Natural killer cell (primary cell): ENCODE results near the gene CCDC172. TPM values are rescaled to one million over a fixed set of nuclear protein-coding genes. Genes with fewer than 3 reads are reported as not detected.

ENCODE experiments used
- ATAC-seq, 3 donors: fragments of 150-1000 bp in 2 of 3; fragments of 200-7000 bp in 1 of 3; cut with Tn5 transposase; 1 replicate in 1 of 3; 2 replicates in 2 of 3; pipeline ENCODE4 v1.10.0; 2021; ENCODE audit warnings: mild to moderate bottlenecking in 2 of 3, moderate library complexity in 2 of 3
- DNase-seq, 2 donors: peaks; one replicate each; pipeline versions ENCODE4 v3.0.0 to v3.0.0-alpha.2; 2013 to 2021; ENCODE audit warnings: mixed read lengths in 1 of 2
- H3K27ac ChIP-seq: one replicate; pipeline ENCODE4 v1.5.1; 2013; ENCODE audit warnings: mild to moderate bottlenecking, low read length
- H3K27me3 ChIP-seq: one replicate; pipeline ENCODE4 v1.6.1; 2013; ENCODE audit warnings: low read length; ENCODE audit not compliant: control insufficient read depth, insufficient read depth
- H3K36me3 ChIP-seq: one replicate; pipeline ENCODE4 v1.6.1; 2013; ENCODE audit warnings: low read length; ENCODE audit not compliant: control insufficient read depth, insufficient read depth
- H3K4me1 ChIP-seq: one replicate; pipeline ENCODE4 v1.6.1; 2013; ENCODE audit warnings: low read length; ENCODE audit not compliant: control insufficient read depth, insufficient read depth
- H3K4me3 ChIP-seq: one replicate; pipeline ENCODE4 v1.5.1; 2013; ENCODE audit warnings: low read length
- H3K9me3 ChIP-seq: one replicate; pipeline ENCODE4 v1.6.1; 2013; ENCODE audit warnings: low read length; ENCODE audit not compliant: control insufficient read depth, insufficient read depth
- H3K27ac Mint-ChIP-seq, 2 donors: one replicate each; pipeline ENCODE4 v1.8.0; 2022; ENCODE audit warnings: mild to moderate bottlenecking in 2 of 2, mixed read lengths in 2 of 2, moderate library complexity in 1 of 2
- H3K27me3 Mint-ChIP-seq, 2 donors: one replicate each; pipeline ENCODE4 v1.8.0; 2022; ENCODE audit warnings: low read depth in 2 of 2, mixed read lengths in 2 of 2
- H3K36me3 Mint-ChIP-seq: one replicate; pipeline ENCODE4 v1.8.0; 2022; ENCODE audit warnings: mixed read lengths
- H3K4me1 Mint-ChIP-seq, 2 donors: one replicate each; pipeline ENCODE4 v1.8.0; 2022; ENCODE audit warnings: mixed read lengths in 2 of 2
- H3K4me3 Mint-ChIP-seq: one replicate; pipeline ENCODE4 v1.8.0; 2022; ENCODE audit warnings: mild to moderate bottlenecking, moderate library complexity, mixed read lengths
- H3K9me3 Mint-ChIP-seq, 2 donors: one replicate each; pipeline ENCODE4 v1.8.0; 2022; ENCODE audit warnings: mixed read lengths in 2 of 2
- WGBS: methylation state at CpG from one replicate; pipeline ENCODE4 v1.1.7; 2013; ENCODE audit warnings: missing lambda C conversion rate; ENCODE audit not compliant: insufficient coverage; 5-methylcytosine and 5-hydroxymethylcytosine counted together
- intact Hi-C: fragments of 100-400 bp; cut with micrococcal nuclease; formaldehyde crosslinking; loops from one replicate; pipeline ENCODE4 v1.14.2; 2022
- total RNA-seq, 4 donors: library from RNA; stranded (reverse); fragments of 120-200 nt in 1 of 4; gene quantifications; one replicate each; pipeline versions ENCODE4 v1.2.3 to v1.2.4, GENCODE V29; 2013 to 2022
- TF ChIP-seq, protein P1 (sequence below): fragments of 200-600 bp; IDR thresholded peaks from one replicate; pipeline ENCODE4 v1.8.0; 2022; ENCODE audit warnings: antibody characterized with exemption

Gene CCDC172
- total RNA-seq, 3 donors from 2014 or later (not counting 1 experiment from before 2014, with no cell fraction given): not detected

DNA sequence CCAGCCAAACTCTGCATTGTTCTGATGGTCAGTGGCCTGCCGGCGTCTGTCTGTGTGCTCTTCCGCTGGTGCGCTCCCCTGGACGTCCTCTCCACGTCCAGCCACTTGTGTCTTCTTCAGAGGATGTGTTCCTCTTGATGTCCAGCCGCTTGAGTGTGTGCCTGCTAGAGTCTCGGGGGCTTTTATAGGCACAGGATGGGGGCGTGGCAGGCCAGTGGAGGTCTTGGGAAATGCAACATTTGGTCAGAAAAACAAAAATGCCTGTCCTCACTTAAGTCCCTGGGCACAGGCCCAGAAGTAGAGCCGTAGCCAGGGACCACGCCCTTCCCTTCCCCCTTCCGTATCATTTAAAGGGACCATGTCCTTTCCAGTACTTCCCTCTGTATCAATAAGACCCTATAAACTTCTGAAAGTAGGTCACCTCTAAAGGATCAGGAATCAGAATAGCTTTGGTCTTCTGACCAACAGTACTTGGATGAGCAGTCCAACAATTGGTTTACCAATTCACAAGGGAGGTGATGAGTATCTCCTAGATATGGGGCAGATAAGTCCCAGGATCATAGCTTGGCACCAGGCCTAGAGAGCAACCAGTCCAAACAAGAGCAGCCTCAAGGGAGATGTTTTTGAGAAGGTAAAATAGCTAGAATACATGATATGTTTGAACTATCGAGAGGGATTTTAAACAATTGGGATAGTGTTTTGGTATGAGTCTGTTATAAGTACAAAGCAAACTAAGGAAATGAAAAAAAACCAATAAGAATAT lies 71.2 kb downstream of the CCDC172 start:
- H3K27me3 Mint-ChIP-seq: no peaks in the 10 kb centered on the region
- TF ChIP-seq, protein P1, sequence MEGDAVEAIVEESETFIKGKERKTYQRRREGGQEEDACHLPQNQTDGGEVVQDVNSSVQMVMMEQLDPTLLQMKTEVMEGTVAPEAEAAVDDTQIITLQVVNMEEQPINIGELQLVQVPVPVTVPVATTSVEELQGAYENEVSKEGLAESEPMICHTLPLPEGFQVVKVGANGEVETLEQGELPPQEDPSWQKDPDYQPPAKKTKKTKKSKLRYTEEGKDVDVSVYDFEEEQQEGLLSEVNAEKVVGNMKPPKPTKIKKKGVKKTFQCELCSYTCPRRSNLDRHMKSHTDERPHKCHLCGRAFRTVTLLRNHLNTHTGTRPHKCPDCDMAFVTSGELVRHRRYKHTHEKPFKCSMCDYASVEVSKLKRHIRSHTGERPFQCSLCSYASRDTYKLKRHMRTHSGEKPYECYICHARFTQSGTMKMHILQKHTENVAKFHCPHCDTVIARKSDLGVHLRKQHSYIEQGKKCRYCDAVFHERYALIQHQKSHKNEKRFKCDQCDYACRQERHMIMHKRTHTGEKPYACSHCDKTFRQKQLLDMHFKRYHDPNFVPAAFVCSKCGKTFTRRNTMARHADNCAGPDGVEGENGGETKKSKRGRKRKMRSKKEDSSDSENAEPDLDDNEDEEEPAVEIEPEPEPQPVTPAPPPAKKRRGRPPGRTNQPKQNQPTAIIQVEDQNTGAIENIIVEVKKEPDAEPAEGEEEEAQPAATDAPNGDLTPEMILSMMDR: no peak

DNA sequence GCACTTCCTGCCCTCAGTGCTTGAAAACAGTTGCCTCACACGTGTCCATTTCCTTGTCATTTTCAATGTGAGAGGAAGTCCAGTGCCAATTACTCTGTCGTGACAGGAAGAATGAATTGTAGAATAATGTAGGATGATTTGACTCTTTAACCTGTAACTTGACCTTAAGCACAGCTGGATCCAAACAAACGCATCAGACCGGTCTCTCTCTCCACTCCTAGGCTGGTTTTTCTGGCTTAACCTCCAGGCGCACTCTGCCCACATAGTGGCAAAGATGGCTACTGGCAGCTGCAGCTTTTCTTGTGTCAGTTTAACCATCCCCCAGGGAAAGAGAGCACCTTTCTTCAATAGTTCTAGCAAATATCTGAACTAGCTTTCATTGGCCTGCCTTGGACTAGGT lies 74.0 kb downstream of the CCDC172 start:
- Mint-ChIP-seq H3K9me3 (peaks cover 2 to 5% of the 10 kb centered on the region in 2 donors), H3K27me3 (no peaks in the 10 kb centered on the region), H3K36me3 (no peaks in the 10 kb centered on the region), H3K27ac (no peak overlapping the region), H3K4me3 (no peak overlapping the region), H3K4me1 (no peaks in the 10 kb centered on the region)
- TF ChIP-seq, protein P1: no peak
- WGBS: 50% methylated on average over 5 of the region's 5 CpGs
- DNase-seq (no peak), ATAC-seq (no peak)
- no peak overlapping the region for H3K27ac ChIP-seq
- intact Hi-C loops: no loop called here
- no peaks in the 10 kb centered on the region for H3K9me3 ChIP-seq
- H3K4me1 ChIP-seq: no peaks in the 10 kb centered on the region
- no peaks in the 10 kb centered on the region for H3K27me3 ChIP-seq
- no peaks in the 10 kb centered on the region for H3K36me3 ChIP-seq
- H3K4me3 ChIP-seq: no peak overlapping the region

More for the DNA sequence above, 71.2 kb downstream of the CCDC172 start:
- Mint-ChIP-seq H3K9me3 (peaks cover 2% of the 10 kb centered on the region in 2 donors), H3K27ac (no peak overlapping the region), H3K4me3 (no peak overlapping the region), H3K36me3 (no peaks in the 10 kb centered on the region), H3K4me1 (no peaks in the 10 kb centered on the region)
- 87% methylated on average over 13 of the region's 13 CpGs for WGBS
- no peaks in the 10 kb centered on the region for H3K4me1 ChIP-seq
- H3K36me3 ChIP-seq: no peaks in the 10 kb centered on the region
- intact Hi-C loops: no loop called here
- ATAC-seq: no peak
- H3K4me3 ChIP-seq: no peak overlapping the region
- no peaks in the 10 kb centered on the region for H3K9me3 ChIP-seq
- H3K27me3 ChIP-seq: no peaks in the 10 kb centered on the region
- DNase-seq: no peak
- H3K27ac ChIP-seq: no peak overlapping the region

DNA sequence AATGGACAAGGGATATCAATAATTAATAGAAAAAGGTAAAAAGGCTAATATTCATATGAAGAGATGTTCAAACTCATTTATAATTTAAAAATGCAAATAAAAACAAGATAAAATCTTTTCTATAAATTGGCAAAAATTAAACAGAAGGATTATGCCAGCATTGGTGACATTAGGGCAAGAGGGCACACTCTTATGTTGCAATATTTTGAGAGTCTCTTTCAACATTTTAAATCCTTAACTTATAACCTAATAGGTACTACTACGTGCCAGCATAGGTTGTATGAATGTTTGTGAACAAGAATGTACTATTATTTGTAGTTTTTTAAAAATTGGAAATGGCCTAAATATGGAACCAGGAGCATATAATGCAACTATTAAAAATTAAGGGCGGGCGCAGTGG lies 78.6 kb downstream of the CCDC172 start:
- Mint-ChIP-seq H3K27ac (no peak overlapping the region), H3K9me3 (peaks cover 2 to 6% of the 10 kb centered on the region in 2 donors), H3K4me3 (no peak overlapping the region), H3K36me3 (no peaks in the 10 kb centered on the region), H3K27me3 (no peaks in the 10 kb centered on the region), H3K4me1 (no peaks in the 10 kb centered on the region)
- WGBS: 91% methylated on average over 3 of the region's 3 CpGs
- H3K36me3 ChIP-seq: no peaks in the 10 kb centered on the region
- intact Hi-C loops: no loop called here
- H3K4me1 ChIP-seq: no peaks in the 10 kb centered on the region
- no peaks in the 10 kb centered on the region for H3K9me3 ChIP-seq
- H3K4me3 ChIP-seq: no peak overlapping the region
- DNase-seq (no peak), ATAC-seq (no peak)
- TF ChIP-seq, protein P1: no peak
- H3K27me3 ChIP-seq: no peaks in the 10 kb centered on the region
- no peak overlapping the region for H3K27ac ChIP-seq
